ENCODE data around the gene MOV10. TPM values are rescaled to one million over a fixed set of nuclear protein-coding genes. Genes with fewer than 3 reads are reported as not detected.

The MOV10 gene
- total and polyA plus RNA-seq, 2 of the 13 experiments (the other 11 are each of a cell fraction or from before 2014, with no cell fraction given), result 56.4 to 58.2 TPM

GRCh38 chr1:112637254-112638109 is 37.0 kb upstream of the MOV10 start (continued):
- 0 out of 2 replicates have a peak, but pooled peaks have one; percentile 28 for TF ChIP-seq POGZ (CRISPR knock-in tag; IDR thresholded peaks at IDR 0.05)
- no peak for TF ChIP-seq POGK (CRISPR knock-in tag; conservative IDR thresholded peaks at IDR 0.05)
- TF ChIP-seq ZSCAN5A (CRISPR knock-in tag; IDR thresholded peaks at IDR 0.05; ENCODE audit: borderline replicate concordance), result 0 out of 2 replicates have a peak, but pooled peaks have one; percentile 29
- TF ChIP-seq ZNF281 (CRISPR knock-in tag; IDR thresholded peaks at IDR 0.05; ENCODE audit: borderline replicate concordance), result no peak
- no peak for TF ChIP-seq ZNF749 (CRISPR knock-in tag; IDR thresholded peaks at IDR 0.05; ENCODE audit: borderline replicate concordance)
- TF ChIP-seq FOXP4 (CRISPR knock-in tag; IDR thresholded peaks at IDR 0.05), result peak; percentile 59
- TF ChIP-seq TEAD3 (CRISPR knock-in tag; optimal IDR thresholded peaks at IDR 0.05; ENCODE audit: borderline replicate concordance), result peak; percentile 59
- TF ChIP-seq ZNF503 (CRISPR knock-in tag; IDR thresholded peaks at IDR 0.05), result no peak
- TF ChIP-seq ASH2L (IDR thresholded peaks at IDR 0.05; ENCODE audit: insufficient read length, low read depth, low read length), result peak; percentile 37
- no peak for TF ChIP-seq SOX6 (IDR thresholded peaks at IDR 0.05)
- peak; percentile 71 for TF ChIP-seq SOX6 (CRISPR knock-in tag; IDR thresholded peaks at IDR 0.05)
- TF ChIP-seq ZNF230 (CRISPR knock-in tag; IDR thresholded peaks at IDR 0.05), result no peak
- no peak for TF ChIP-seq PHB2 (IDR thresholded peaks at IDR 0.05; ENCODE audit: partially characterized antibody)
- TF ChIP-seq REXO4 (CRISPR knock-in tag; IDR thresholded peaks at IDR 0.05; ENCODE audit: borderline replicate concordance), result no peak
- TF ChIP-seq ZNF263 (CRISPR knock-in tag; IDR thresholded peaks at IDR 0.05), result no peak
- TF ChIP-seq E2F5 (CRISPR knock-in tag; conservative IDR thresholded peaks at IDR 0.05), result no peak
- TF ChIP-seq SALL1 (CRISPR knock-in tag; IDR thresholded peaks at IDR 0.05), result peak; percentile 20
